Esophagus squamous epithelium (tissue), 5 donors: ENCODE data around the gene RASGRF1. TPM values are rescaled to one million over a fixed set of nuclear protein-coding genes. Genes with fewer than 3 reads are reported as not detected.

Experiments
- DNase-seq: peaks from one replicate; lab custom pipeline; 2025; lab: John Stamatoyannopoulos, UW
- H3K27ac ChIP-seq, 4 donors: fragments of 200-600 bp; sonication (generic); one replicate each; pipeline ENCODE4 v1.5.1; 2016 to 2019; ENCODE audit warnings: mild to moderate bottlenecking in 1 of 4
- H3K27me3 ChIP-seq, 4 donors: fragments of 200-600 bp; sonication (generic); 1 replicate in 3 of 4; 2 replicates in 1 of 4; pipeline versions ENCODE4 v1.5.1 to v1.6.0; 2017 to 2021; ENCODE audit warnings: antibody characterized with exemption in 1 of 4
- H3K36me3 ChIP-seq, 3 donors: fragments of 200-600 bp; sonication (generic); one replicate each; pipeline ENCODE4 v1.5.1; 2016 to 2019
- H3K4me1 ChIP-seq, 3 donors: fragments of 200-600 bp; sonication (generic); one replicate each; pipeline ENCODE4 v1.5.1; 2017 to 2019
- H3K4me3 ChIP-seq, 4 donors: fragments of 200-600 bp; sonication (generic); 1 replicate in 3 of 4; 2 replicates in 1 of 4; pipeline ENCODE4 v1.5.1; 2016 to 2019; ENCODE audit warnings: mild to moderate bottlenecking in 2 of 4, moderate library complexity in 1 of 4
- H3K9me3 ChIP-seq, 3 donors: fragments of 200-600 bp; sonication (generic); one replicate each; pipeline ENCODE4 v1.5.1; 2016 to 2019
- POLR2A ChIP-seq, 4 donors: fragments of 450-650 bp; IDR thresholded peaks; one replicate each; pipeline ENCODE4 v1.6.1; 2017; ENCODE audit warnings: antibody characterized with exemption in 4 of 4, mild to moderate bottlenecking in 4 of 4, moderate library complexity in 3 of 4
- WGBS, 2 donors: methylation state at CpG; one replicate each; pipeline ENCODE4 v1.1.5; 2018; 5-methylcytosine and 5-hydroxymethylcytosine counted together
- intact Hi-C: fragments of 100-400 bp; cut with DNase I; formaldehyde crosslinking; loops from one replicate; pipeline ENCODE4 v1.15.0; 2022
- total RNA-seq, 4 donors: library from RNA; depleted of rRNA; stranded (reverse); fragments of >200 nt; gene quantifications; one replicate each; pipeline ENCODE4 v1.1.0, GENCODE V29; 2016
- TF ChIP-seq, protein P1 (sequence below), 6 experiments: fragments of 450-650 bp in 4 of 6; fragments of 200-600 bp in 2 of 6; sonication (generic) in 2 of 6; IDR thresholded peaks; one replicate each; pipeline ENCODE4 v1.5.1; 2016 to 2019; ENCODE audit warnings: antibody characterized with exemption in 6 of 6, mild to moderate bottlenecking in 4 of 6, moderate library complexity in 4 of 6
- donor health status: DM: yes; HTN: yes; CAD: no.

The RASGRF1 gene
- total RNA-seq, 4 donors from 2014 or later = 0.23 TPM; not detected in 3

DNA sequence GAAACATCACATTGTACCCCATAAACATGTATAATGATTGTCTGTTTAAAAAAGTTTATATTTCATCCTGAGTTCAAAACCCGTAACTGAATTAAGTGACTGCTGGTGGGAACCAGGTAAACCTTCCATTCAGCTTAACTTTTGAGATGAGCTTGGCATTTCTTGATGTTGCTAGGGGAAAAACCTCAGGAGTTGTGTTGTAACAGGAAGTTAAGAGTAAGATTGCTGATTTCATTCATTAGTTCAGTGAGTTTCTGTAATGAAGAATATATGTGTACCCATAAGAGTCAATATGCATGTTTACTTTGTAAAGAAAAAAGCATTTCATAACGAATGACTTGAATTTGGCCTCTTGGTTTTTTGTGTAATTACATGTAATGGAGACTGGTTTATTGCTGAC is 178.3 kb downstream of the RASGRF1 start:
- Histone ChIP-seq H3K4me3 (no peak overlapping the region), H3K27ac (no peak overlapping the region), H3K4me1 (peaks cover 5 to 40% (median 34%) of the 10 kb centered on the region in 3 donors), H3K36me3 (peaks cover 0 to 63% (median 9%) of the 10 kb centered on the region in 3 donors), H3K27me3 (no peaks in the 10 kb centered on the region), H3K9me3 (no peaks in the 10 kb centered on the region)
- intact Hi-C loops = loop anchor here (5.0 kb wide), 1 partner anchor 70 kb away; no protein-coding TSS in a partner anchor
- no peak for DNase-seq
- TF ChIP-seq, protein P1, sequence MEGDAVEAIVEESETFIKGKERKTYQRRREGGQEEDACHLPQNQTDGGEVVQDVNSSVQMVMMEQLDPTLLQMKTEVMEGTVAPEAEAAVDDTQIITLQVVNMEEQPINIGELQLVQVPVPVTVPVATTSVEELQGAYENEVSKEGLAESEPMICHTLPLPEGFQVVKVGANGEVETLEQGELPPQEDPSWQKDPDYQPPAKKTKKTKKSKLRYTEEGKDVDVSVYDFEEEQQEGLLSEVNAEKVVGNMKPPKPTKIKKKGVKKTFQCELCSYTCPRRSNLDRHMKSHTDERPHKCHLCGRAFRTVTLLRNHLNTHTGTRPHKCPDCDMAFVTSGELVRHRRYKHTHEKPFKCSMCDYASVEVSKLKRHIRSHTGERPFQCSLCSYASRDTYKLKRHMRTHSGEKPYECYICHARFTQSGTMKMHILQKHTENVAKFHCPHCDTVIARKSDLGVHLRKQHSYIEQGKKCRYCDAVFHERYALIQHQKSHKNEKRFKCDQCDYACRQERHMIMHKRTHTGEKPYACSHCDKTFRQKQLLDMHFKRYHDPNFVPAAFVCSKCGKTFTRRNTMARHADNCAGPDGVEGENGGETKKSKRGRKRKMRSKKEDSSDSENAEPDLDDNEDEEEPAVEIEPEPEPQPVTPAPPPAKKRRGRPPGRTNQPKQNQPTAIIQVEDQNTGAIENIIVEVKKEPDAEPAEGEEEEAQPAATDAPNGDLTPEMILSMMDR (IDR thresholded peaks at IDR 0.05) = no peak
- no peak for TF ChIP-seq POLR2A (IDR thresholded peaks at IDR 0.05)
- 82 to 85% methylated on average over 2 of the region's 2 CpGs for WGBS, 2 donors

DNA sequence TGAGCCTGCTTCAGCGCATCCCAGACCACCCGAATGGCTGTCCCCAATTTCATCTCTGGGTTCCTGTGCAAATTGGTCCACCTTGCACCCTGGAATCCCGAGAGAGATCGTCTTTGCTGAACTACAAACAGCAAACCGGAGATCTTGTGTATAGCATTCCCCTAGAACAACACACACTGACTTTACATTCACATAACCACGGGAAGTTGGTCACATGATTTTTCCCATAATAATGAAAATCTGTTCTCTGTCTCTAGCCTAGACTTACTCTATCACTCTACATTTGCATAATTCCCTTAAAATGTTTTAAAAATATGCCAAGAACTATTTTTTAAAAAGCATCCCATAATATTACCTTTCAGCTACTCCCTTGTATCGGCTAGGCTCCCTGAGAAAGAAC is 180.3 kb downstream of the RASGRF1 start:
- H3K4me3 ChIP-seq = no peak overlapping the region
- no peaks in the 10 kb centered on the region for H3K27me3 ChIP-seq
- H3K4me1 ChIP-seq = peaks cover 5 to 33% (median 15%) of the 10 kb centered on the region in 3 donors
- no peaks in the 10 kb centered on the region for H3K9me3 ChIP-seq
- 79 to 87% methylated on average over 7 of the region's 7 CpGs for WGBS, 2 donors
- H3K36me3 ChIP-seq = peaks cover 0 to 83% (median 15%) of the 10 kb centered on the region in 3 donors
- no peak for TF ChIP-seq POLR2A (IDR thresholded peaks at IDR 0.05)
- TF ChIP-seq, protein P1 (IDR thresholded peaks at IDR 0.05) = no peak
- H3K27ac ChIP-seq = no peak overlapping the region
- DNase-seq = no peak
- intact Hi-C loops = loop anchor here (5.0 kb wide), 1 partner anchor 72 kb away; no protein-coding TSS in a partner anchor

Other genes starting within 250 kb of the RASGRF1 start
- 100 to 1,000 TPM in 3 of 4 donors, 10 to 100 TPM in 1; 83.6 to 293 (median 156) TPM for gene MORF4L1, start 217.9 kb downstream of the RASGRF1 start, total RNA-seq
- 100 to 1,000 TPM in 2 of 4 donors, 10 to 100 TPM in 2; 19.7 to 115 (median 69.6) TPM for gene CTSH, start 145.7 kb downstream of the RASGRF1 start, total RNA-seq
- gene ANKRD34C, start 191.9 kb upstream of the RASGRF1 start, total RNA-seq = not detected
- 100 to 1,000 TPM; 111 to 171 (median 141) TPM for gene TMED3, start 220.3 kb upstream of the RASGRF1 start, total RNA-seq